H9 (cell line): ENCODE results near the gene ALKBH8. TPM values are rescaled to one million over a fixed set of nuclear protein-coding genes. Genes with fewer than 3 reads are reported as not detected.

Source experiments
- DNase-seq: peaks from one replicate; pipeline ENCODE4 v3.0.0-alpha.2; 2017
- H2AFZ ChIP-seq: one replicate; pipeline ENCODE4 v1.6.1; 2013; ENCODE audit warnings: mild to moderate bottlenecking, low read length, control low read depth, moderate library complexity
- H2AK5ac ChIP-seq: 2 replicates; pipeline ENCODE4 v1.6.1; 2013; ENCODE audit warnings: low read length, control low read depth, mixed read lengths; ENCODE audit not compliant: insufficient read length
- H2BK120ac ChIP-seq: one replicate; pipeline ENCODE4 v1.6.1; 2013; ENCODE audit warnings: low read depth, mild to moderate bottlenecking, low read length, control low read depth, inconsistent platforms; ENCODE audit not compliant: poor library complexity, severe bottlenecking
- H2BK12ac ChIP-seq: 2 replicates; pipeline ENCODE4 v1.6.1; 2013; ENCODE audit warnings: low read length, control low read depth, mixed read lengths, low read depth; ENCODE audit not compliant: insufficient read length
- H2BK15ac ChIP-seq: 2 replicates; pipeline ENCODE4 v1.6.1; 2013; ENCODE audit warnings: low read depth, low read length, control low read depth
- H2BK20ac ChIP-seq: one replicate; pipeline ENCODE4 v1.6.1; 2013; ENCODE audit warnings: low read depth, mild to moderate bottlenecking, low read length, control low read depth, inconsistent platforms; ENCODE audit not compliant: poor library complexity, severe bottlenecking
- H2BK5ac ChIP-seq: 2 replicates; pipeline ENCODE4 v1.6.1; 2013; ENCODE audit warnings: low read length, control low read depth, mixed read lengths; ENCODE audit not compliant: insufficient read length
- H3K14ac ChIP-seq: 2 replicates; pipeline ENCODE4 v1.6.1; 2013; ENCODE audit warnings: low read length, control low read depth; ENCODE audit not compliant: insufficient read depth
- H3K18ac ChIP-seq: 2 replicates; pipeline ENCODE4 v1.6.1; 2013; ENCODE audit warnings: low read depth, mild to moderate bottlenecking, mixed read lengths, low read length, control low read depth; ENCODE audit not compliant: insufficient read length
- H3K23ac ChIP-seq: 2 replicates; pipeline ENCODE4 v1.6.1; 2013; ENCODE audit warnings: low read length, control low read depth, mixed read lengths, low read depth; ENCODE audit not compliant: insufficient read length
- H3K23me2 ChIP-seq: 2 replicates; pipeline ENCODE4 v1.6.1; 2013; ENCODE audit warnings: low read depth, mild to moderate bottlenecking, mixed read lengths, low read length, control low read depth; ENCODE audit not compliant: insufficient read length, poor library complexity, severe bottlenecking
- H3K27ac ChIP-seq: 2 replicates; pipeline ENCODE4 v1.5.1; 2013; ENCODE audit warnings: low read length, control low read depth, mixed read lengths, low read depth; ENCODE audit not compliant: insufficient read length
- H3K27me3 ChIP-seq: 2 replicates; pipeline ENCODE4 v1.6.1; 2013; ENCODE audit warnings: low read length, control low read depth, inconsistent platforms; ENCODE audit not compliant: insufficient read depth
- H3K4ac ChIP-seq: 2 replicates; pipeline ENCODE4 v1.6.1; 2013; ENCODE audit warnings: low read depth, mild to moderate bottlenecking, control low read depth, inconsistent platforms, low read length, moderate library complexity
- H3K4me1 ChIP-seq: 2 replicates; pipeline ENCODE4 v1.6.1; 2013; ENCODE audit warnings: low read length, control low read depth, inconsistent platforms; ENCODE audit not compliant: insufficient read depth
- H3K4me2 ChIP-seq: 2 replicates; pipeline ENCODE4 v1.6.1; 2013; ENCODE audit warnings: low read length, control low read depth, mixed read lengths; ENCODE audit not compliant: insufficient read length, insufficient read depth
- H3K56ac ChIP-seq: 2 replicates; pipeline ENCODE4 v1.6.1; 2013; ENCODE audit warnings: low read depth, mild to moderate bottlenecking, mixed read lengths, low read length, control low read depth; ENCODE audit not compliant: insufficient read length
- H3K79me1 ChIP-seq: 2 replicates; pipeline ENCODE4 v1.6.1; 2013; ENCODE audit warnings: low read depth, mild to moderate bottlenecking, moderate library complexity, low read length, control low read depth, inconsistent platforms; ENCODE audit not compliant: insufficient read depth, poor library complexity, severe bottlenecking
- H3K79me2 ChIP-seq: 2 replicates; pipeline ENCODE4 v1.6.1; 2013; ENCODE audit warnings: low read length, control low read depth, inconsistent platforms; ENCODE audit not compliant: insufficient read depth
- H3K9ac ChIP-seq: 2 replicates; pipeline ENCODE4 v1.6.1; 2013; ENCODE audit warnings: low read length, control low read depth, mixed read lengths; ENCODE audit not compliant: insufficient read length; ENCODE audit errors: extremely low read depth
- H3K9me3 ChIP-seq: one replicate; pipeline ENCODE4 v1.6.1; 2013; ENCODE audit warnings: low read depth, low read length, inconsistent platforms; ENCODE audit not compliant: control insufficient read depth
- H3T11ph ChIP-seq: one replicate; pipeline ENCODE4 v1.6.1; 2013; ENCODE audit warnings: mild to moderate bottlenecking, low read length, control low read depth, inconsistent platforms
- H4K20me1 ChIP-seq: one replicate; pipeline ENCODE4 v1.6.1; 2013; ENCODE audit not compliant: control insufficient read depth, insufficient read length, insufficient read depth
- H4K5ac ChIP-seq: 2 replicates; pipeline ENCODE4 v1.6.1; 2013; ENCODE audit warnings: low read depth, mild to moderate bottlenecking, mixed read lengths, low read length, control low read depth; ENCODE audit not compliant: insufficient read length
- H4K8ac ChIP-seq: replicated peaks from 2 replicates; pipeline ENCODE4 v1.6.1; 2013; ENCODE audit warnings: low read length, control low read depth, mixed read lengths, low read depth; ENCODE audit not compliant: insufficient read length
- H4K91ac ChIP-seq: 2 replicates; pipeline ENCODE4 v1.6.1; 2013; ENCODE audit warnings: low read depth, mild to moderate bottlenecking, moderate library complexity, mixed read lengths, low read length, control low read depth; ENCODE audit not compliant: insufficient read length
- H3K27ac Mint-ChIP-seq, 3 experiments: 2 replicates in 2 of 3; 3 replicates in 1 of 3; pipeline ENCODE4 v1.8.0; 2020 to 2021; ENCODE audit warnings: mixed read lengths in 3 of 3, mild to moderate bottlenecking in 1 of 3, moderate library complexity in 1 of 3
- H3K27me3 Mint-ChIP-seq: 2 replicates; pipeline ENCODE4 v1.8.0; 2021; ENCODE audit warnings: low read depth, mild to moderate bottlenecking, moderate library complexity, mixed read lengths
- H3K36me3 Mint-ChIP-seq, 3 experiments: 2 replicates in 2 of 3; 3 replicates in 1 of 3; pipeline ENCODE4 v1.8.0; 2020 to 2021; ENCODE audit warnings: low read depth in 3 of 3, mixed read lengths in 3 of 3; ENCODE audit not compliant: insufficient read depth in 1 of 3
- H3K4me1 Mint-ChIP-seq, 2 experiments: 2 replicates each; pipeline ENCODE4 v1.8.0; 2020; ENCODE audit warnings: mixed read lengths in 2 of 2
- H3K4me3 Mint-ChIP-seq, 2 experiments: 2 replicates in 1 of 2; 3 replicates in 1 of 2; pipeline ENCODE4 v1.8.0; 2020 to 2021; ENCODE audit warnings: mild to moderate bottlenecking in 2 of 2, mixed read lengths in 2 of 2, moderate library complexity in 1 of 2
- H3K9me3 Mint-ChIP-seq, 2 experiments: 2 replicates in 1 of 2; 3 replicates in 1 of 2; pipeline ENCODE4 v1.8.0; 2020; ENCODE audit warnings: mild to moderate bottlenecking in 2 of 2, mixed read lengths in 2 of 2, moderate library complexity in 1 of 2
- CTCF ChIP-seq: fragments of 200-600 bp; sonication (generic); conservative IDR thresholded peaks from 3 replicates; pipeline ENCODE4 v1.8.0; 2021; ENCODE audit warnings: antibody characterized with exemption, mild to moderate bottlenecking
- WGBS: extraction: QIAGEN DNeasy Blood & Tissue Kit; methylation state at CpG from one replicate; pipeline ENCODE4 v1.1.7; 2013; ENCODE audit warnings: missing lambda C conversion rate, low lambda C conversion rate, mixed read lengths; ENCODE audit not compliant: insufficient read length; ENCODE audit errors: extremely low coverage; 5-methylcytosine and 5-hydroxymethylcytosine counted together
- total RNA-seq: library from RNA; stranded (reverse); gene quantifications from 2 replicates; pipeline ENCODE4 v1.2.1, GENCODE V29; 2021

Gene ALKBH8
- total RNA-seq, 1 experiment from 2014 or later: 12.7 TPM

DNA sequence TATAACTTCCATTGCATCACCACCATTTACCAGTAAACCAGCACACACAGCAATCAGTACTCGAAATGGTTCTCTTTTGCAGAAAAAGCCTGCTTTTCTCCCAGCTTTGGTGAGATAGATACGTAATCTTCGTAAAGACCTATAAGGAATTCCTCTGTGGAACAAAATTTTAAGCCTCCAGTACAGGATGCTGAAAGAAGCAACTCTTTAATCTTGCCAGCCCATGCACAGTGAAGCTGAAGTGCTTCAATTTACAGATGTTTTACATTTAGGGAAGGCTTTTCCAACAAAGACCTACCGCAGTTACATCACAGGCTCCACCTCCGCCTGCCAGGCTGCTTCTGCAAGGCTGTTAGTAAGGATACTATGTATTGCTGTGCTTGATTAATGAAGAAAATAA, 27.3 kb upstream of the ALKBH8 start:
- H2BK20ac ChIP-seq: no peak overlapping the region
- H3K18ac ChIP-seq: no peak overlapping the region
- H3K4me1 ChIP-seq: peaks cover 7% of the 10 kb centered on the region; the same call in 1 of the 2 replicates
- Mint-ChIP-seq H3K4me1 (peaks cover 28 to 36% of the 10 kb centered on the region in 2 experiments), H3K27me3 (peaks cover 75% of the 10 kb centered on the region), H3K9me3 (no peaks in the 10 kb centered on the region), H3K36me3 (no peaks in the 10 kb centered on the region), H3K27ac (no peak overlapping the region), H3K4me3 (peak overlapping the region in 1 of 2 experiments; percentile 90; a peak in 3 of 5 replicates)
- H3K56ac ChIP-seq: no peak overlapping the region
- peak overlapping the region; percentile 73 for H3K4me2 ChIP-seq
- no peak overlapping the region for H2BK5ac ChIP-seq
- no peak overlapping the region for H3K9ac ChIP-seq
- no peak overlapping the region for H3K4ac ChIP-seq
- H2BK120ac ChIP-seq: no peak overlapping the region
- no peak for DNase-seq
- no peak overlapping the region for H2BK15ac ChIP-seq
- H3K79me1 ChIP-seq: no peaks in the 10 kb centered on the region
- no peak overlapping the region for H3K27ac ChIP-seq
- no peak overlapping the region for H4K8ac ChIP-seq
- H3K9me3 ChIP-seq: no peaks in the 10 kb centered on the region
- H3K23ac ChIP-seq: no peak overlapping the region
- H2AK5ac ChIP-seq: no peak overlapping the region
- H4K5ac ChIP-seq: no peak overlapping the region
- H3K27me3 ChIP-seq: peaks cover 32% of the 10 kb centered on the region
- TF ChIP-seq CTCF: no peak
- no peak overlapping the region for H2BK12ac ChIP-seq
- no peak overlapping the region for H2AFZ ChIP-seq
- no peak overlapping the region for H3T11ph ChIP-seq
- no peak overlapping the region for H3K14ac ChIP-seq
- peaks cover 21% of the 10 kb centered on the region for H3K23me2 ChIP-seq
- H4K91ac ChIP-seq: no peak overlapping the region
- no peaks in the 10 kb centered on the region for H4K20me1 ChIP-seq
- no CpG with 5 or more reads among the region's 5 CpGs for WGBS
- H3K79me2 ChIP-seq: no peaks in the 10 kb centered on the region
